ENCODE results near the gene ANKRD1.
"Not testable (repeated sequence)": the region's sequence is repeated elsewhere in the genome, so short reads cannot be mapped to it uniquely, and the experiment has no call there.

Gene ANKRD1

GRCh38 chr10:90889636-90890035 lies 31.3 kb downstream of the ANKRD1 start:
- no peak for DNase-seq (ENCODE audit: low read depth)

GRCh38 chr10:90888387-90888786 lies 32.5 kb downstream of the ANKRD1 start:
- no peak overlapping the region for H3K4me3 ChIP-seq (replicated peaks; ENCODE audit: low read depth, low read length)
- no peak for DNase-seq (ENCODE audit: low read depth)

More at GRCh38 chr10:90889636-90890035, 31.3 kb downstream of the ANKRD1 start:
- no peak for TF ChIP-seq CTCF (IDR thresholded peaks at IDR 0.05; ENCODE audit: low read length, missing control alignments)
- H3K4me3 ChIP-seq (replicated peaks; ENCODE audit: low read depth, low read length), result no peak overlapping the region

GRCh38 chr10:90887555-90887954 lies 33.3 kb downstream of the ANKRD1 start:
- TF ChIP-seq CTCF (IDR thresholded peaks at IDR 0.05; ENCODE audit: low read length, missing control alignments), result no peak
- no peak for DNase-seq (ENCODE audit: low read depth)
- no peak overlapping the region for H3K4me3 ChIP-seq (replicated peaks; ENCODE audit: low read depth, low read length)

More at GRCh38 chr10:90888387-90888786, 32.5 kb downstream of the ANKRD1 start:
- no peak for TF ChIP-seq CTCF (IDR thresholded peaks at IDR 0.05; ENCODE audit: low read length, missing control alignments)

GRCh38 chr10:90885176-90885575 lies 35.7 kb downstream of the ANKRD1 start:
- DNase-seq (ENCODE audit: low read depth), result peak; percentile 72
- TF ChIP-seq CTCF (IDR thresholded peaks at IDR 0.05; ENCODE audit: low read length, missing control alignments), result no peak
- H3K4me3 ChIP-seq (replicated peaks; ENCODE audit: low read depth, low read length), result no peak overlapping the region

- no peak overlapping the region for H3K4me3 ChIP-seq (replicated peaks; ENCODE audit: low read depth, low read length)
- TF ChIP-seq CTCF (IDR thresholded peaks at IDR 0.05; ENCODE audit: low read length, missing control alignments), result no peak
- DNase-seq (ENCODE audit: low read depth), result peak; percentile 19
Observed at GRCh38 chr10:90884431-90884830, 36.5 kb downstream of the ANKRD1 start.

GRCh38 chr10:90880059-90880719 lies 40.7 kb downstream of the ANKRD1 start:
- not testable (repeated sequence) for H3K4me3 ChIP-seq (replicated peaks; ENCODE audit: low read depth, low read length)
- peak; percentile 65 for TF ChIP-seq CTCF (IDR thresholded peaks at IDR 0.05; ENCODE audit: low read length, missing control alignments)
- peak; percentile 67 for DNase-seq (ENCODE audit: low read depth)

GRCh38 chr10:90879062-90879461 lies 41.8 kb downstream of the ANKRD1 start:
- TF ChIP-seq CTCF (IDR thresholded peaks at IDR 0.05; ENCODE audit: low read length, missing control alignments), result no peak
- no peak overlapping the region for H3K4me3 ChIP-seq (replicated peaks; ENCODE audit: low read depth, low read length)
- no peak for DNase-seq (ENCODE audit: low read depth)

Measured in fibroblast of pulmonary artery (primary cell).